ENCODE results near the gene ATG7.
"Not testable (repeated sequence)": the region's sequence is repeated elsewhere in the genome, so short reads cannot be mapped to it uniquely, and the experiment has no call there.

ATG7 gene

GRCh38 chr3:11435440-11436165, 163.4 kb downstream of the ATG7 start:
- DNase-seq, result no peak

- no peak for DNase-seq
These were observed 164.6 kb downstream of the ATG7 start for GRCh38 chr3:11436775-11437174.

- no peak for DNase-seq
These were observed 165.3 kb downstream of the ATG7 start for GRCh38 chr3:11437506-11437905.

GRCh38 chr3:11438646-11439045, 166.4 kb downstream of the ATG7 start:
- DNase-seq, result no peak

- DNase-seq, result not testable (repeated sequence)
These were observed 169.1 kb downstream of the ATG7 start for GRCh38 chr3:11441346-11441745.

- no peak for DNase-seq
These were observed 172.2 kb downstream of the ATG7 start for GRCh38 chr3:11444404-11444803.

GRCh38 chr3:11445193-11445592, 173.0 kb downstream of the ATG7 start:
- DNase-seq, result not testable (repeated sequence)

GRCh38 chr3:11445883-11446282, 173.7 kb downstream of the ATG7 start:
- no peak for DNase-seq

GRCh38 chr3:11447584-11448200, 175.5 kb downstream of the ATG7 start:
- DNase-seq, result no peak

GRCh38 chr3:11450015-11450414, 177.8 kb downstream of the ATG7 start:
- no peak for DNase-seq

GRCh38 chr3:11452312-11452711, 180.1 kb downstream of the ATG7 start:
- no peak for DNase-seq

- DNase-seq, result peak; percentile 25
These were observed 181.0 kb downstream of the ATG7 start for GRCh38 chr3:11452885-11453847.

GRCh38 chr3:11455956-11456355, 183.8 kb downstream of the ATG7 start:
- DNase-seq, result no peak

- no peak for DNase-seq
These were observed 184.9 kb downstream of the ATG7 start for GRCh38 chr3:11457135-11457534.

- DNase-seq, result no peak
These were observed 187.1 kb downstream of the ATG7 start for GRCh38 chr3:11459186-11459824.

GRCh38 chr3:11461226-11461625, 189.0 kb downstream of the ATG7 start:
- no peak for DNase-seq

- DNase-seq, result not testable (repeated sequence)
These were observed 190.5 kb downstream of the ATG7 start for GRCh38 chr3:11462673-11463072.

GRCh38 chr3:11463591-11463990, 191.4 kb downstream of the ATG7 start:
- DNase-seq, result no peak

GRCh38 chr3:11464356-11464755, 192.2 kb downstream of the ATG7 start:
- DNase-seq, result no peak

GRCh38 chr3:11465744-11466616, 193.8 kb downstream of the ATG7 start:
- no peak for DNase-seq

- no peak for DNase-seq
These were observed 195.7 kb downstream of the ATG7 start for GRCh38 chr3:11467875-11468274.
